HG03060 (cell line): ENCODE measurements around the gene FGD3.

Source experiments
- ATAC-seq: cut with Tn5 transposase; IDR thresholded peaks from one replicate; pipeline ENCODE4 v1.9.1; 2021; ENCODE audit warnings: low read depth, moderate number of reproducible peaks; ENCODE audit not compliant: unreplicated experiment

The FGD3 gene

GRCh38 chr9:93048566-93049448, 101.5 kb downstream of the FGD3 start:
- ATAC-seq: no peak

GRCh38 chr9:93049491-93049890, 102.2 kb downstream of the FGD3 start:
- ATAC-seq: no peak

GRCh38 chr9:93050231-93050630, 102.9 kb downstream of the FGD3 start:
- ATAC-seq: no peak

DNA sequence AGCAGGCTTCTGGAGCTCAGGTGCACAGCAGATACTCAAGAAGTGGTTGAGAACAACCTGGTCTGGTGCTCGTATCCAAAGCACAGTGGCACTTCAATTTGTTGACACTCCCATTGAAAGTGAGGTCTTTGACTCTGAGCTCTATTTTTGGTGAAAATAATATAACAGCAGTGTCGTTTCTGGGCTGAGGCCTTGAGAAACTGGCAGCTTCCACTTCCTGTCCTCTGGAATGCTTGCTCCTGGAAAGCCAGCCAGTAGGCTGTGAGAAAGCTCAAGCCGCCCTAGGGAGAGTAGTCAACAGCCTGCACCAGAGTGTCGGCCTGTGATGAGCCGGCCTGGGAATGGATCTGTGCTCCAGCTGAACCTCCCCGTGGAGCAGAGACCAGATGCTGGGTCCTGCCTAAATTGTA, 104.4 kb downstream of the FGD3 start:
- ATAC-seq: no peak

GRCh38 chr9:93052791-93053540, 105.6 kb downstream of the FGD3 start:
- no peak for ATAC-seq

- no peak for ATAC-seq
These were observed 106.5 kb downstream of the FGD3 start for GRCh38 chr9:93053781-93054331.

DNA sequence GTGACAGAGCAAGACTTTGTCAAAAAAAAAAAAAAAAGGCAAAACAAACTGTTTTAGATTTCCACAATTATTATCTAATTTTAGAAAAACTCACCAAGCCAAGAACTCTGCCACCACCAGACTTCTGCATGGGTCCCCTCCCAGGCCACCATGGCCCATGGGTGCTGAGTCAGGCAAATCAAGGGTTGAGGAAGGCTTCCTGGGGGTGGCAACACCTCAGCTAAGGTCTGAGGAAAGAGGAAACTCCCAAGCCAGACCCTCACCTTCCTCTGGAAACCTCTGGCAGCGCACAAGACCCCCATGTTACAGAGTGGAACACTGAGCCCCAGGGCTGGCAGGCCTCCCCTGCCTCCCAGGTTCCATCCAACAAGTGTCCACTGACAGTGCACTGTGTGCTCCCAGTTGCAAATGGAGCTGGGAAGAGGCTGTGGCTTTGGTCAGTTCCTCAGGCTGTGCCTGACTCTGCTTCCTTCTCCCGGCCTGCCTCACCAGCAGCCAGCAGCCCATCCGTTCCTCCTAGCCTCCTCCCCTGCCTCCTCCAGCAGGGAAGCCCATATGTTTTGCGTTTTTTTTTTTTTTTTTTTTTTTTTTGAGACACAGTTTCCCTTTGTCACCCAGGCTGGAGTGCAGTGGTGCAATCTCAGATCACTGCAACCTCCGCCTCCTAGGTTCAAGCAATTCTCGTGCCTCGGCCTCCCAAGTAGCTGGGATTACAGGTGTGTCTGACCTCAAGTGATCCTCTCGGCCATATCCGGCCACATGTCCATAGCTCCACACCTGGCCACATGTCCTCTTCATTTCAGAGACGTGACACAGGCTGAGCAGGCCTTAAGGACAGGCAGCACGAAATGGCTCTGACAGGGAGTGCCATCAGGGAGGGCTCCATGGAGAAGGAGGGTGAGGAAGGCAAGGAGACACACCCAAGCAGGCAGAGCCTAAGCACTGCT, 107.7 kb downstream of the FGD3 start:
- no peak for ATAC-seq

DNA sequence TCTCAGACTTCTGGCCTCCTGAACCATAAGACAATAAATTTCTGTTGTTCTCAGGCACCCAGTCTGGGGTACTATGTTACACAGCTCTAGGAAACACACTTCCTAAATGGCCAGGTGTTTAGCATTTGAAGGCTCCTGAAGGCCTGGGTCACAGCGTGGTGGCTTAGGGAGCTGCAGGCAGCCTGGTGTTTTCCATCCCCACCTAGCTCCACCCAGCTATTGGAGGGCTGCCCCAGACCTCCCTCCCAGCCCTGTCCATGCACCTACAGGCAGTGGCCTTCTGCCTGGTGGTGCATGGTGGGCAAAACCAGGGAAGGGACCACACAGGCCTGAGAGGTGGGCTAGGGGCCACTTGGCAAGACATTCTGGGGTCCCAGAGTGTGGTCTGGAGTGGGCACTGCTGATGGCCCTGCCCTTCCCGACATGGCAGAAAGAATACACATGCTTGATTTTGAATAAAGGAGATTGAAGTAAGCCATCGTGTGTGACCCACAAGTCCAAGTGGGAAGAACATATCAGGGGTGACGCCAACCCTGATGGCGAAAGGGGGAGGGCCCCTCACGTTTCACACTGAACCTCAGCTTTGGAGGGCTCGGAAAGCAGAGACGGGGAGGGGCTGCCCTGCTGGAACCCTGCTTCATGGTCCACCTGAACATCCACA, 109.8 kb downstream of the FGD3 start:
- ATAC-seq: no peak

GRCh38 chr9:93057703-93058354, 110.5 kb downstream of the FGD3 start:
- ATAC-seq: no peak

DNA sequence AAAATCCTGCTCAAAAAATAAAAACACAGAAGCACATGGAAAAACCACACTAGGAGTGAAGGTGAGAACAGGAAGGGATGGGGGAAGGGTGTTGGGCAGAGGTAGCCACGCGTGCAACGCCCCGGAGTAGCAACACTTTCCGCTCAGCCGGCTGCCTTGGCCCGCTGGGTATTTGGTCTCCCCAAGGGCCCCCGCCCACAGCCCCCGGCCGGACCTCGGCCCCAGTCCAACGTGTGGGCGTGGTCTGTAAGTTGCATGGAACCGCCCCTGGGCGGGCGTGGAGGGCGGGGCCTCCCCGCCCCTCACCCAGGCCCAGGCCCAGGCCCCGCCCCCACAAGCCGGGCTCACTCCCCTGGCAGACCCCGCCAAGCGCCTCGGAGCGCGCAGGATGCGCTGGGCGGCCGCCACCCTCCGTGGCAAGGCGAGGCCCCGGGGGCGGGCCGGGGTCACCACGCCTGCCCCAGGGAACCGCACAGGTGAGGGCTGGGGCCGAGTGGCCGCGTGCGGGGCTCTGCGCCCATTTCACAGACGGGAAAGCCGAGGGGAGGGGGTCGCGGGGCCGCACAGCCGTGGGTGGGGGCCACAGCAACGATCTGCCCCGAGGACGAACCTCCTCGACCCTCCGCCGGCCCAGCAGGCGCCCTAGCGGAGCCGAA, 111.2 kb downstream of the FGD3 start, which contains the start of gene SUSD3:
Gene SUSD3 (plus strand): TSS at position 347 of the 656 bp plus-strand sequence. CDS start 42 bp downstream, at position 389.
- ATAC-seq: no peak

DNA sequence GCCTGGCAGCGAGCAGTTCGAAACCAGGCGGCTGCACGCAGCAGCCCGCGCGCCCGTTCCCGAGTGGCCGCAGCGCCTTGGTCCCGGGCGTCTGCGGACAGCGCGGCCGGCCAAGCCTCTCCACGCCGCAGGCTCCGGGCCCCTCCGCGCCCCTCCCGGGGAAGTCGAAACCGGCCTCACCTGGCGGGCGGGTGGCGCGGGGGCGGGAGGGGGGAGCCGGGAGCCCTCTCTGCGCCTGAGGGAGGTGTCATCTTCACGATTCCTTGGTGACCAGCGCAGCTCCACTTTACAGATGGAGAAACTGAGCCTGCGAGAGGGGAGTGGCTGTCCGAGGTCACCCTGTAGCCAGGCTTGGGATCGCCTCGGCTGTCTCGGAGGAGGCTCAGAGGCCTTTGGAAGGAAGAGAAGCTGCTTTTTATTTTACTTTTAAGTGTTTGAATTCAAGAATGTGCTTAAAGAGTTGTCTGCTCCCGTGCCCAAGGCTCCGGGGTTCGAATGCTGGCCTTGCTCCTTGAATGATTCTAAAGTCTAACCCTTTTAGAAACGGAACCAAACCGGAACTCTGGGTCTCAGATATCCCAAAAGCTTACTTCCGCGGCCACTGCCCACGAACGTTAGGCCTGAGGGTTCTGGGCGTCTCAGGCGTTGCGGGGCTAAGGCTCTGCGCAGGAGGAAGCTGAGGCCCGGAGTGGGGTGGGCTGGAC, 111.8 kb downstream of the FGD3 start:
- ATAC-seq: no peak

GRCh38 chr9:93059715-93060578, 112.6 kb downstream of the FGD3 start:
- no peak for ATAC-seq

DNA sequence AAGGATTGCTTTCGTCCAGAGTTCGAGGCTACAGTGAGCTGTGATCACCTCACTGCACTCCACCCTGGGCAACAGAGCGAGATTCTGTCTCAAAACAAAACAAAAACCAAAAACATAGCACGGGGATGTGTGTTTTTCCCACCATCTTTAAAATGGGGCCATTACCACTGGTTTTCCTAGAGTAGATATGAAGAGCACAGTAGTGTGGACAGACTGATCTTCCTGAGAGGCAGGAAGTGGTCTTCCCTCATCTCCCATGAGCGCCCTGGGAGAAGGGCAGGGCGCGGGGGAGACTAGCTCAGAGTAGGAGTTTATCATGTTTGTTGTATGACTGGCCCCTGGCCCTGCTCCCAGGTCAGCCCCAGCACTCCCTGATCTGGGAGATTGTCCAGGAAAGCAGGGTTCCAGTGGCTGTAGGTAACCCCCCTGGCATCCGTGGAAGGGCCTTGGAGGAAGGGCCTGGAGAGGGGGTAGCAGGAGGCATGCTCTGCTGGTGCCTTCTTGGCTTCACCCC, 113.5 kb downstream of the FGD3 start:
- no peak for ATAC-seq

- ATAC-seq: no peak
These were observed 114.0 kb downstream of the FGD3 start for GRCh38 chr9:93061260-93061751.

DNA sequence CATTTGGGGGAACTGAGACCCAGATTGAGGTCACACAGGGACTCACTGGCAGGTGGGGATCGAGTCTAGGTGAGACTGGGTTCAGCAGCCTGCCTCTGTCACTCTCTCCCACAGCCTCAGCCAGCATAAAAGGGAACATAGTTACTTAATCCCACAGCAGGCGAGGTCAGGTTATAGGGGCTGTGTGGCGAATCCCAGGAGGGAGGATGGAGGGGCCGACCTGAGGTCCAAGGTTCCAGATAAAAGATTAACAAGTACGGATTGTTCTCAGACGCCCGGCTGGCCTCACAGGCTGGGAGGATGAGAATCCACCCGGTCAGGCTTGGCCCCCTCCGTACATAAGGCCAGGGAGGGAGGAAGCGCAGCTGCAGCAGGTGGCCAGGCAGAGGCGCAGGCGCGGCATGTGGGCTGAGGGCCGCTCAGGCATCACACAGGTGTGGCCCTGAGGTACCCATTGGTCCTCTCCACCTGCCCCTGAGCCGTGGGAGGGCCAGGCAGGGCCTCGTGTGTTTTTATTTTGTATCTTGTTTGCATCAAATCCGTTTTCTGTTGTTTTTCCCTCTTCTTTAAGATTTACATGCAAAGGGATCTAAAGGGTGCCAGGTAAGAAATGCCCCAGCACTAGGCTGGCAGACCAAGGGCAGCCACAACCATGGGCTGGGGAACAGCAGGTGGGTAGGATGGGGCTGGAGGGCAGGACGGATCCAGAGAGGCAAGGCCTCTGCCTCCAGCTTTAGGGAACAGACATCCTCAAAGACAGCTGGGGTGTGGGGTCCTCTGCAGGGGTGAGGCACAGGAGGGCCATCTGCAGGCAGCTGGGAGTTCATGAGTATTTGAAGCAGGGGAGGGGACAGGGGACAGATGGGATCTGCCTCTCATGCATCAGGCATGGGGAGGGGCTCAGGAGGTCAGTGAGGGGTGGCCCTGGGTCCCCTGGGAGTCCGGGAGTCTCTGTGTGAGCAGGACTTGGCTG, 114.8 kb downstream of the FGD3 start:
- ATAC-seq: no peak
